K562 (cell line): ENCODE results near the gene JUP. TPM values are rescaled to one million over a fixed set of nuclear protein-coding genes. Genes with fewer than 3 reads are reported as not detected.

ENCODE experiments used
- ATAC-seq: fragments of 200-7000 bp; cut with Tn5 transposase; 3 replicates; pipeline ENCODE4 v1.9.1; 2020; ENCODE audit warnings: moderate library complexity
- BruUV-seq: library from RNA; stranded (reverse); fragments of 400-500 nt; replicated peaks from 2 replicates; lab custom pipeline; 2021; lab: Mats Ljungman, UMichigan
- CTCF ChIA-PET: fragments of 300-600 bp; formaldehyde crosslinking; extraction: SDS; loops from one replicate; lab custom pipeline; 2021; ENCODE audit warnings: low intra/inter-chr PET ratio; lab: Yijun Ruan, JAX
- POLR2A ChIA-PET: fragments of 300-600, 350-650 bp; sonication (Branson Sonifier 250); formaldehyde crosslinking; extraction: SDS; loops from one replicate; lab custom pipeline; 2021; ENCODE audit warnings: antibody characterized with exemption, inconsistent platforms; lab: Yijun Ruan, JAX
- DNase-seq, 4 experiments: peaks; one replicate each; pipeline versions ENCODE4 v3.0.0 to v3.0.0-alpha.2; 2011 to 2018; ENCODE audit warnings: low spot score in 3 of 4, mixed read lengths in 3 of 4; ENCODE audit errors: extremely low read depth in 1 of 4
- FAIRE-seq: peaks from 2 replicates; lab custom pipeline; 2011; peaks lifted over from hg19 to GRCh38; lab: Jason Lieb, UNC
- H2AFZ ChIP-seq: 2 replicates; pipeline ENCODE4 v1.6.0; 2011; ENCODE audit warnings: low read depth, low read length, control low read depth, inconsistent platforms
- H3K27ac ChIP-seq: fragments of 200-600 bp; 3 replicates; pipeline ENCODE4 v1.8.0; 2011; ENCODE audit warnings: low read depth, mild to moderate bottlenecking, control low read depth, inconsistent platforms, low read length, moderate library complexity, mixed read lengths; ENCODE audit errors: extremely low read depth
- H3K27me3 ChIP-seq, 2 experiments: fragments of 300-600 bp in 1 of 2; 2 replicates in 1 of 2; 3 replicates in 1 of 2; pipeline versions ENCODE4 v1.6.0 to v1.8.0; 2011; ENCODE audit warnings: inconsistent platforms in 2 of 2, low read length in 2 of 2, mild to moderate bottlenecking in 1 of 2, mixed read lengths in 1 of 2, moderate library complexity in 1 of 2; ENCODE audit not compliant: control insufficient read depth in 2 of 2, insufficient read depth in 2 of 2
- H3K36me3 ChIP-seq: fragments of 300-600 bp; 3 replicates; pipeline ENCODE4 v1.8.0; 2011; ENCODE audit warnings: mild to moderate bottlenecking, low read length, inconsistent platforms; ENCODE audit not compliant: control insufficient read depth, insufficient read depth
- H3K4me1 ChIP-seq, 2 experiments: fragments of 200-600 bp in 1 of 2; replicated peaks in 1 of 2; 2 replicates in 1 of 2; 3 replicates in 1 of 2; pipeline versions ENCODE4 v1.5.1 to v1.8.0; 2011; ENCODE audit warnings: inconsistent platforms in 2 of 2, low read length in 2 of 2, mild to moderate bottlenecking in 1 of 2, mixed read lengths in 1 of 2, moderate library complexity in 1 of 2; ENCODE audit not compliant: control insufficient read depth in 2 of 2, insufficient read depth in 2 of 2
- H3K4me2 ChIP-seq: 2 replicates; pipeline ENCODE4 v1.6.1; 2011; ENCODE audit warnings: low read length, control low read depth, inconsistent platforms, mixed read lengths; ENCODE audit not compliant: insufficient read depth
- H3K4me3 ChIP-seq: fragments of 200-600 bp; sonication (generic), shearing (Covaris generic); 2 replicates; pipeline ENCODE4 v1.5.1; 2016; ENCODE audit warnings: control low read depth, inconsistent platforms
- H3K79me2 ChIP-seq: fragments of 200-600 bp; 3 replicates; pipeline ENCODE4 v1.8.0; 2011; ENCODE audit warnings: low read length, inconsistent platforms; ENCODE audit not compliant: control insufficient read depth, insufficient read depth
- H3K9ac ChIP-seq, 2 experiments: 2 replicates each; pipeline versions ENCODE4 v1.6.0 to v1.6.1; 2011; ENCODE audit warnings: low read depth in 2 of 2, low read length in 2 of 2, control low read depth in 1 of 2, inconsistent platforms in 1 of 2, mild to moderate bottlenecking in 1 of 2, mixed read lengths in 1 of 2; ENCODE audit not compliant: insufficient read depth in 1 of 2
- H3K9me1 ChIP-seq: one replicate; pipeline ENCODE4 v1.6.0; 2011; ENCODE audit warnings: inconsistent platforms, mild to moderate bottlenecking, low read length, moderate library complexity; ENCODE audit not compliant: control insufficient read depth, insufficient read depth
- H3K9me3 ChIP-seq: replicated peaks from 2 replicates; pipeline ENCODE4 v1.5.1; 2011; ENCODE audit warnings: low read depth, low read length, inconsistent platforms; ENCODE audit not compliant: control insufficient read depth, insufficient read depth
- H4K20me1 ChIP-seq: replicated peaks from 2 replicates; pipeline ENCODE4 v1.6.1; 2011; ENCODE audit warnings: low read length, inconsistent platforms, mixed read lengths; ENCODE audit not compliant: control insufficient read depth, insufficient read depth
- ADNP ChIP-seq: fragments of 200-800 bp; sonication (Bioruptor generic); IDR thresholded peaks from 2 replicates; pipeline ENCODE4 v1.6.1; 2016; ENCODE audit warnings: missing genetic modification characterization, missing compliant biosample characterization
- ATF1 ChIP-seq, 2 experiments: fragments of 450-650 bp in 1 of 2; IDR thresholded peaks; 2 replicates each; pipeline ENCODE4 v1.6.1; 2016; ENCODE audit warnings: missing compliant biosample characterization in 1 of 2, missing genetic modification characterization in 1 of 2
- BCOR ChIP-seq: fragments of 450-650 bp; IDR thresholded peaks from 2 replicates; pipeline ENCODE4 v1.6.1; 2016
- MTA2 ChIP-seq: fragments of 450-650 bp; IDR thresholded peaks from 2 replicates; pipeline ENCODE4 v1.6.1; 2016; ENCODE audit warnings: low read depth
- MYC ChIP-seq, 2 experiments: fragments of 250-450 bp in 1 of 2; sonication (Bioruptor Pico) in 1 of 2; IDR thresholded peaks; 2 replicates each; pipeline versions ENCODE4 v1.5.1 to v1.6.1; 2012 to 2021; ENCODE audit warnings: low read depth in 2 of 2, borderline replicate concordance in 1 of 2, improper control_type of control experiment in 1 of 2, low read length in 1 of 2, mild to moderate bottlenecking in 1 of 2, moderate library complexity in 1 of 2
- PRDM10 ChIP-seq: fragments of 450-650 bp; IDR thresholded peaks from 2 replicates; pipeline ENCODE4 v1.6.1; 2018; ENCODE audit not compliant: partially characterized antibody
- RBFOX2 ChIP-seq: fragments of 200-400 bp; formaldehyde crosslinking; IDR thresholded peaks from 2 replicates; pipeline ENCODE4 v1.6.1; 2017; ENCODE audit warnings: low read depth, mild to moderate bottlenecking, low read length, moderate library complexity
- ZNF766 ChIP-seq: fragments of 200-800 bp; sonication (Bioruptor generic); conservative IDR thresholded peaks from 2 replicates; pipeline ENCODE4 v1.6.1; 2016; ENCODE audit warnings: missing genetic modification characterization, missing compliant biosample characterization
- WGBS: fragments of 100-300 bp; shearing (Covaris generic); methylation state at CpG from one replicate; pipeline ENCODE4 v1.1.6; 2016; ENCODE audit warnings: low coverage, mixed read lengths; ENCODE audit not compliant: insufficient coverage; ENCODE audit errors: missing lambda C conversion rate; 5-methylcytosine and 5-hydroxymethylcytosine counted together
- in situ Hi-C: fragments of 300-500 bp; cut with MboI; formaldehyde crosslinking; loops from 4 replicates; pipeline ENCODE4 v1.15.0; 2018; ENCODE audit warnings: inconsistent platforms, mixed read lengths
- intact Hi-C: fragments of 100-400 bp; cut with micrococcal nuclease; formaldehyde crosslinking; loops from 2 replicates; pipeline ENCODE4 v1.14.2; 2022
- polyA plus RNA-seq, 8 experiments: library from polyadenylated mRNA; depleted of rRNA in 4 of 8; stranded (reverse) in 5 of 8; unstranded in 3 of 8; fragments of >200 nt; fragmentation: Nextera tagmentation in 2 of 8; fragmentation: Illumina TruSeq in 1 of 8; extraction: Ambion mirVana in 2 of 8; extraction: Trizol in 1 of 8; gene quantifications; 2 replicates each; pipeline versions ENCODE4 v1.2.1 to v1.2.3, GENCODE V29; 2011 to 2014; ENCODE audit warnings: inconsistent platforms in 1 of 8, missing spikeins in 1 of 8
- total RNA-seq, 7 experiments: library from RNA; depleted of rRNA in 6 of 7; stranded (reverse); fragments of >200 nt in 6 of 7; fragmentation: Illumina TruSeq in 2 of 7; extraction: Trizol in 2 of 7; gene quantifications; 2 replicates each; pipeline versions ENCODE4 v1.2.1 to v1.2.3, GENCODE V29; 2011 to 2021; ENCODE audit warnings: low replicate concordance in 1 of 7

JUP gene
- total and polyA plus RNA-seq, 9 of the 15 experiments (the other 6 are each of a cell fraction or from before 2014, with no cell fraction given): 6.4 to 177 (median 31.2) TPM

DNA sequence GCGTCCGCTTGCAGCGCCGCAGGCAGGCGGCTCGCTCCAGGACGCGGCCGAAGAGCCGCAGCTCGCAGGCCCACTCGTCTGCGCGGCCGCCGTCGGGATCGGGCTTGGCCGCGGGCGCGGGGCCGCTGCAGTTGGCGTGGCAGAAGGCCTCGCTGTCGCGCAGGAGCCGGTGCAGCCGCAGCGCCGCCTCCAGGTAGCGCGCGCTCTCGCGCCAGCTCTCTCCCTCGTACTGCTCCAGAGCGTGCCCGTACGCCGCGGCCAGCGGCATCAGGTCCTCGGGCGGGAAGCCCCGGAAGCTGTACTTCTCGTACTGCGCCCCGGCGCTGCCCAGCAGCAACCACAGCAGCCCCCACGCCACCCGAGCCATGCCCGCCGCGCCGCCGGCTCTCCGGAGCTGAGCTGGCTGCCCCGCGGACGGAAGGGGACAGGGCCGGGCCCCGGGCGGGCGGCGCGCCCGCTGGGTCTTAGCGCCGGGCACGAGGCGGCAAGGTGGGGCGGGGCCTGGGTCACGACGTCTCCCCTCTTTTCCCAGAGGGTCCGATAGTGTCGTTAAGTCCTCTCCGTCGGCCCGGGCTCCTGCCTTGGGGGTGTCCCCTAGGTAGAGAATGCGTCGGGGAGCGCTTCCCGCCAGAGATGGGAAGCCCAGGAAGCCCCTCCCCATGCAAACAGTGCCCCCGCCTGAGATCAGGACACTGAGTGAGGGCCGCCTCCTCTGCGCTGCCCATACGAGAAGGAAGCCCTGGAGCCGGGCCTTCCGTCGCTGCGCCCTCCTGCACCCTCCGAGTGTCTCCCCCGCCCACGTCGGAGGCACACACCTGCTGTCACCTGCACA is 25.3 kb upstream of the JUP start, which contains the start of gene P3H4:
TSS of gene P3H4 (minus strand) at position 401 of the 832 bp plus-strand sequence. CDS start at position 367, 34 bp downstream.
- Histone ChIP-seq H3K9me1 (no peaks in the 10 kb centered on the region), H2AFZ (peak within 1 kb of the TSS; percentile 86), H3K9ac (peak within 1 kb of the TSS; percentile 54 to 91; a peak in 3 of 4 replicates), H3K79me2 (no peaks in the 10 kb centered on the region), H3K4me1 (peaks cover 2 to 27% of the 10 kb centered on the region in 2 experiments; a peak in 3 of 5 replicates), H3K36me3 (no peaks in the 10 kb centered on the region), H3K4me3 (peak within 1 kb of the TSS; percentile 52), H3K4me2 (peak within 1 kb of the TSS; percentile 66), H4K20me1 (no peaks in the 10 kb centered on the region), H3K27ac (0 out of 3 replicates have a peak within 1 kb of the TSS, but pooled peaks have one; percentile 22), H3K9me3 (no peaks in the 10 kb centered on the region), H3K27me3 (no peaks in the 10 kb centered on the region; a peak in 1 of 5 replicates)
- FAIRE-seq: no peak
- CTCF ChIA-PET: interaction anchor here (0.6 to 1.0 kb wide), 2 partner anchors 73 to 82 kb away, joined by 3 to 4 read pairs; no protein-coding TSS in a partner anchor
- peak; percentile 69 to 73 (median 72) for DNase-seq
- POLR2A ChIA-PET: interaction anchor here (0.5 to 1.3 kb wide), 8 partner anchors 14 to 295 kb away, joined by 3 to 6 read pairs (median 3); partner anchors contain the start of gene JUP
- in situ Hi-C loops: no loop called here
- 30% methylated on average over 60 of the region's 96 CpGs for WGBS
- intact Hi-C loops: no loop called here
- peak; percentile 92 for ATAC-seq
- BruUV-seq: no TSS peak
- TF ChIP-seq BCOR: no peak
- TF ChIP-seq ADNP (tag): no peak
- TF ChIP-seq RBFOX2: peak; percentile 72
- no peak; the same call in 1 of the 2 replicates for TF ChIP-seq ZNF766 (CRISPR knock-in tag)
- no peak for TF ChIP-seq MTA2
- no peak for TF ChIP-seq ATF1 (CRISPR knock-in tag; IDR thresholded peaks at IDR 0.05)
- TF ChIP-seq ATF1 (tag; IDR thresholded peaks at IDR 0.05): peak; percentile 44; the same call in 1 of the 2 replicates
- TF ChIP-seq PRDM10: no peak
- TF ChIP-seq MYC (IDR thresholded peaks at IDR 0.05; ENCODE audit: low read depth, low read length): peak; percentile 53; the same call in 1 of the 2 replicates
- TF ChIP-seq MYC (CRISPR knock-in tag; IDR thresholded peaks at IDR 0.05; ENCODE audit: borderline replicate concordance, low read depth): no peak
